NT2/D1 (cell line): ENCODE measurements around the gene PPT1.
"Not testable (repeated sequence)": the region's sequence is repeated elsewhere in the genome, so short reads cannot be mapped to it uniquely, and the experiment has no call there.

Experiments
- DNase-seq: peaks from one replicate; pipeline ENCODE4 v3.0.0-alpha.2; 2011; ENCODE audit warnings: low read depth, low spot score
- H3K27me3 ChIP-seq: 2 replicates; pipeline ENCODE4 v1.6.0; 2011; ENCODE audit warnings: mild to moderate bottlenecking; ENCODE audit not compliant: insufficient read length, insufficient read depth
- H3K36me3 ChIP-seq: 2 replicates; pipeline ENCODE4 v1.6.1; 2011; ENCODE audit warnings: mild to moderate bottlenecking, low read length, mixed read lengths; ENCODE audit not compliant: insufficient read depth, insufficient read length
- H3K4me1 ChIP-seq: 2 replicates; pipeline ENCODE4 v1.5.1; 2011; ENCODE audit not compliant: insufficient read depth, insufficient read length
- H3K4me3 ChIP-seq: 2 replicates; pipeline ENCODE4 v1.5.1; 2011; ENCODE audit warnings: low read depth; ENCODE audit not compliant: insufficient read length
- H3K9ac ChIP-seq: 2 replicates; pipeline ENCODE4 v1.6.0; 2011; ENCODE audit warnings: low read depth; ENCODE audit not compliant: insufficient read length
- H3K9me3 ChIP-seq: 2 replicates; pipeline ENCODE4 v1.5.1; 2011; ENCODE audit warnings: mild to moderate bottlenecking, low read length; ENCODE audit not compliant: insufficient read depth
- SUZ12 ChIP-seq: IDR thresholded peaks from 2 replicates; pipeline ENCODE4 v1.6.1; 2011; ENCODE audit not compliant: insufficient read length, insufficient read depth; ENCODE audit errors: extremely low read depth
- YY1 ChIP-seq: IDR thresholded peaks from 2 replicates; pipeline ENCODE4 v1.6.1; 2011; ENCODE audit not compliant: insufficient read length, insufficient read depth
- ZNF274 ChIP-seq: IDR thresholded peaks from 2 replicates; pipeline ENCODE4 v1.6.1; 2011; ENCODE audit warnings: mild to moderate bottlenecking, low read depth, low read length

The PPT1 gene

DNA sequence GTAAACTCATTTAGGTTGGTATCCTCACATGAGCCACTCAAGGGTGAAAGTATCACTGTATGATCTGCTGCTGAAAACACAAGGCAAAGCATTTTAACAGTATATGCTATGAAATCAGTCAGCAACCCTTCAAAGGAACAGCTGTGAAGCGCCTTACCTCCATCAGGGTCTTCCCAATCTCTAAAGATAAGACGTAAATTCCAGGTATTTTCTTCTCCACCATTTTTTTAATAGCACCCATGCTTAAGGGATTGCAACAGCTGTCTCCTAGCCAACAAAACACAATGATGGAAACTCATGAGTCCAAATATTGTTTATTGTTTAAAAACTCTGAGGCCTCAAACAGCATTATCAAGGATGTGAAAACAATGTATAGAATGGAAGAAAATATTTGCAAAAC is 4.8 kb downstream of the PPT1 start:
- H3K9ac ChIP-seq = no peak overlapping the region
- no peaks in the 10 kb centered on the region for H3K9me3 ChIP-seq
- peaks cover 7% of the 10 kb centered on the region for H3K4me1 ChIP-seq
- H3K36me3 ChIP-seq = peaks cover 73% of the 10 kb centered on the region
- H3K27me3 ChIP-seq = no peaks in the 10 kb centered on the region
- H3K4me3 ChIP-seq = no peak overlapping the region
- no peak for DNase-seq
- TF ChIP-seq ZNF274 = no peak
- TF ChIP-seq SUZ12 = no peak
- TF ChIP-seq YY1 = no peak

DNA sequence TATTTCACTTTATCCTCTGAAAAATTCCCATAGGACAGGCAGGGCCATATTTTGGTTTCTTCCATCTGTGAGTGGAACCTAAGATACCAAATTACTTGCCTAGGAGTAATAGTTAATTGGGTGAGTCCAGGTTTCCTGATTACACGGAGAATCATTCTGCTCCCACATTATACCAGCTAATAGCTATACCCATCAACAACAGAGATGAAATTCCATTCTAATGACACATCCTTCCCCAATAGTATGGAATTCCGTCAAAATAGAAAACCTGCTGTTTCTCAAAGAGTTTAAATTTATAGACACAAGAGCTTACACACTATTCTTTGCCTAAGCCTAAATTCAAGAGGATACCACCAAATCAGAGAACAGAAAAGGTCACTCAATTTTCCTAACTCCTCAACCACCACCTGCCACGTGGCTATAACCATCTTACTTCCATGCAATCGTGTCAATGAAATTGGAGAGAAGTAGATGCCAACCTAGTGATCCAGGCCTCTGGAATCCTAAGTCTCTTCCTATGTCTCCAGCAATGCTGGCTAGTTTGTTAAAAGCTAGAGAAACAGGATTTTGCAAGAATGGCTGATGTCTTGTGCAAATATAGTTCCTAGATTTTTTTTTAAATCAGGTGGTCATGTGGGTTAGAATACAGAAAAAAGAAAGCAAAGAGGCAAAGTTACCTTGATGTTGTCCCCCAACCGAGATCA is 6.2 kb downstream of the PPT1 start:
- H3K9ac ChIP-seq = no peak overlapping the region
- no peak overlapping the region for H3K4me3 ChIP-seq
- no peak for DNase-seq
- H3K4me1 ChIP-seq = peaks cover 7% of the 10 kb centered on the region
- H3K36me3 ChIP-seq = peaks cover 87% of the 10 kb centered on the region
- no peak for TF ChIP-seq SUZ12
- TF ChIP-seq ZNF274 = no peak
- TF ChIP-seq YY1 = no peak
- H3K9me3 ChIP-seq = no peaks in the 10 kb centered on the region
- H3K27me3 ChIP-seq = no peaks in the 10 kb centered on the region

DNA sequence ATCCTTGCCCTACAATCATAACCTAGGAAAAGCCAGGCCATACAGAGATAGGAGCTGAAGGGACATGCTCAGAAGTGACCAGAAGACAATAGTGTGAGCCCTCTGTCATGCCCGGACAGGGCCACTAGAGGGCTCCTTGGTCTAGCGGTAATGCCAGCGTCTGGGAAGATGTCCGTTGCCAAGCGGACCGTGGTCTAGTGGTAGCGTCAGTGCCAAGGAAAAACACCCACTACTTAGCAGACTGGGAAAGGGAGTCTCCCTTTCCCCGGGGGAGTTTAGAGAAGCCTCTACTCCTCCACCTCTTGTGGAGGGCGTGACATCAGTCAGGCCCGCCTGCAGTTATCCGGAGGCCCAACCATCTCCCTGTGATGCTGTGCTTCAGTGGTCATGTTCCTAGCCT is 12.3 kb downstream of the PPT1 start:
- not testable (repeated sequence) for H3K4me3 ChIP-seq, H3K4me1 ChIP-seq, H3K9ac ChIP-seq, H3K9me3 ChIP-seq, DNase-seq, H3K27me3 ChIP-seq
- H3K36me3 ChIP-seq = peaks cover 85% of the 10 kb centered on the region

DNA sequence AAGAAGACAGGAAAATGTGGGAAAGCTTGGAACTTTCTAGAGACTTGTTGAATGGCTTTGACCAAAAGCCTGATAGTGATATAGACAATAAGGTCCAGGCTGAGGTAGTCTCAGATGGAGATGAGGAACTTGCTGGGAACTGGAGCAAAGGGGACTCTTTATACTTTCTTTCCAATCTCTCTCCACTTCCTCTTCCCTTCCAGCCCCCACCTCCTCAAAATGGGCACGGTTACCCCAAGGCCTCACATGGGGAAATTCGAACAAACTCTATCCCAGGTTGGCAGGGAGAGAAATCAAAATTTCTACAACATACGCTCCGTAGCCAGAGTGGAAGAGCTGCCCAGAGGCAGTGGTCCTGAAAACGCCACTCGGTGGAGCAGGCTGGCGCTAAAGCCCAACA is 15.2 kb downstream of the PPT1 start:
- Histone ChIP-seq H3K9me3 (no peaks in the 10 kb centered on the region), H3K27me3 (no peaks in the 10 kb centered on the region), H3K36me3 (peaks cover 84% of the 10 kb centered on the region), H3K9ac (no peak overlapping the region), H3K4me3 (no peak overlapping the region), H3K4me1 (no peaks in the 10 kb centered on the region)
- DNase-seq = no peak
- TF ChIP-seq ZNF274 (no peak), YY1 (no peak), SUZ12 (no peak)

DNA sequence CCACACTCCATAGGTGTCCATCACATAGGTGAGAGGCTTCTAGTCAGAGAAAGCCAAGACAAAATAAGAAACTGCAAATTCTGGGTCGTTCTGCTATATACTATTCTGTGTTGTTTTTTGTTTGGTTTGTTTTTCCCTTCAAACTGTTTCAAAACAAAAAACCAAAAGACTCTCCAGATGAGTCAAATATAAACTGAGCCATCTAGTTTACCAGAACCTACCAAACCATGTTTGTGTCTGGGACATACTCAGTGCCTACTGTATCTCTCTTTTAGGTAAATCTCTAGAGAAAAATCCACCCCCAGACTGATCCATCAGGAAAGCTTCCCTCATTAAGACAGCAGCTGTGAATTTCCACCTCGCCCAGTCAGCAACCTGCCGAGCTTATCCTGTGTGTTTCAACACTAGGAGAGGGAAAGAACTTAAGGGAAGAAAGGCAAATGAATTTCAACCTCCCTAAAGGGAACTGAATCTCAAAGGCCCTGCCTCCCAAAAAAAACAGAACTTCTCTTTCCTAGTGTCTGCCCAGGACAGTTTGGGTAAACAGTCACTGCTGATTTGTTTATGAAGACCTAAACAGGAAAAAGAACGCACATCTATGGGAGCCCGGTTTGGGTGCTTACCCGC is 17.2 kb downstream of the PPT1 start:
- Histone ChIP-seq H3K27me3 (no peaks in the 10 kb centered on the region), H3K9ac (no peak overlapping the region), H3K4me1 (no peaks in the 10 kb centered on the region), H3K36me3 (peaks cover 87% of the 10 kb centered on the region), H3K9me3 (no peaks in the 10 kb centered on the region), H3K4me3 (no peak overlapping the region)
- no peak for DNase-seq
- TF ChIP-seq ZNF274 = no peak
- TF ChIP-seq YY1 = no peak
- TF ChIP-seq SUZ12 = no peak

DNA sequence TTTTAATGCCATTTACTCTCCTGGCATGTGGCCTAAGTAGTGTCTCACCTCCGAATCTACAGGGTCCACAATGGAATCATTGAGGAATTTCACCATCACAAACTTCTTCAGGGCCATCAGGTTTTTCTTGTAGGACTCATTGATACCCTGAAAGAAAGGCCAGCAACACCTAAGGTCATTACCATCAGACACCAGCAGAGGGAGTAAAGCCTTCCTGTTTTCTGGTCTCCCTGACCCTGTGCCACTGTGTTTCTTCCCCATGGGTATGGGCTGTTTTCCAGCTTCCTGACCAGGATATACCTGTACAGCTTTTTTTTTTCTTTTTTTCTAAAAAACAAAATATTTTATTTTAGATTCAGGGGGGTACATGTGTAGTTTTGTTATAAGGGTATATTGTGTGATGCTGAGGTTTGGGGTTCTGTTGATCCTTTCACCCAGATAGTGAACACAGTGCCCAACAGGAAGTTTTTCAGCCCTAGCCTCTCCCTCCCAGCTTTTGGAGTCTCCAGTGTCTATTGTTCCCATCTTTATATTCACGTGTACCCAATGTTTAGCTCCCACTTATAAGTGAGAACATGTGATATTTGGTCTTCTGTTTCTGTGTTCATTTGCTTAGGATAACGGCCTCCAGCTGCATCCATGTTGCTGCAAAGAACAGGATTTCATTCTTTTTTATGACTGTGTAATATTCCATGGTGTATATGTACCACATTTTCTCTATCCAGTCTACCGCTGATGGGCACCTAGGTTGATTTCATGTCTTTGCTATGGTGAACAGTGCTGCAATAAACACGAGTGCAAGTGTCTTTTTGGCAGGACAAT is 18.3 kb downstream of the PPT1 start:
- TF ChIP-seq ZNF274 = no peak
- TF ChIP-seq YY1 = no peak
- peak; percentile 75 for DNase-seq
- peaks cover 89% of the 10 kb centered on the region for H3K36me3 ChIP-seq

DNA sequence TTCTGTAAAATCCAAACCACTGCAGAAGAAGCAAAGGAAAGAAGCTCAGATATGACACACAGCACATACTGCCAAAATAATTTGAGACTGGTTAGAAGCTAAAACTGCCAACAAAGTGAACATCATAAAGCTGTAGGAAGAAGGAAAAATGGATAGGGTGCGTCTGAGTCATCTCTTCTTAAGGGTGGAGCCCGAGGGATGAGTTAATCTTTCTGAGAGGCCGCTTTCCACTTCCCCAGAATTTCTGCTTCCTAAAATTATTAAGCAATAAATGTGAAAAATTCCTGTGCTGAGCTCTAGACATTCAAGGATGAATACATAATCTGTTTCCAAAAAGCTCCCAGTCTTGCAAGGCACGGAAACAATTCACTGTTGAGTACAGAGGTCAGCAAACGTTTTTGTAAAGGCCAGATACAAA is 20.1 kb downstream of the PPT1 start:
- Histone ChIP-seq H3K4me1 (no peaks in the 10 kb centered on the region), H3K9ac (no peak overlapping the region), H3K27me3 (no peaks in the 10 kb centered on the region), H3K9me3 (no peaks in the 10 kb centered on the region), H3K36me3 (peaks cover 90% of the 10 kb centered on the region), H3K4me3 (no peak overlapping the region)
- TF ChIP-seq SUZ12 (no peak), YY1 (no peak), ZNF274 (no peak)
- DNase-seq = no peak

More for the DNA sequence above, 18.3 kb downstream of the PPT1 start:
- Histone ChIP-seq H3K27me3 (no peaks in the 10 kb centered on the region), H3K9me3 (no peaks in the 10 kb centered on the region), H3K4me3 (no peak overlapping the region), H3K4me1 (no peaks in the 10 kb centered on the region), H3K9ac (no peak overlapping the region)
